Stimulated activated naive CD8-positive, alpha-beta T cell treated with anti-CD3 and anti-CD28 coated beads, Interleukin-15, Interleukin-2, amounts not matched to agents 100 ng/mL and 50 ng/mL, for 24 hours (primary cell): ENCODE data around the gene GFER.

ENCODE experiments used
- H3K27ac Mint-ChIP-seq: one replicate; pipeline ENCODE4 v1.8.0; 2021; ENCODE audit warnings: mild to moderate bottlenecking, mixed read lengths
- H3K27me3 Mint-ChIP-seq: one replicate; pipeline ENCODE4 v1.8.0; 2021; ENCODE audit warnings: mixed read lengths
- H3K36me3 Mint-ChIP-seq: one replicate; pipeline ENCODE4 v1.8.0; 2021; ENCODE audit warnings: low read depth, mixed read lengths
- H3K4me1 Mint-ChIP-seq: one replicate; pipeline ENCODE4 v1.8.0; 2021; ENCODE audit warnings: low read depth, mixed read lengths
- H3K4me3 Mint-ChIP-seq: one replicate; pipeline ENCODE4 v1.8.0; 2021; ENCODE audit warnings: mild to moderate bottlenecking, mixed read lengths
- H3K9me3 Mint-ChIP-seq: one replicate; pipeline ENCODE4 v1.8.0; 2021; ENCODE audit warnings: mixed read lengths

Gene GFER

GRCh38 chr16:2036200-2036966, 52.4 kb downstream of the GFER start:
- Mint-ChIP-seq H3K27me3 (no peaks in the 10 kb centered on the region), H3K27ac (no peak overlapping the region), H3K9me3 (no peaks in the 10 kb centered on the region), H3K4me3 (no peak overlapping the region), H3K4me1 (no peaks in the 10 kb centered on the region), H3K36me3 (no peaks in the 10 kb centered on the region)

- H3K27ac Mint-ChIP-seq, result no peak overlapping the region
- no peak overlapping the region for H3K4me3 Mint-ChIP-seq
- H3K9me3 Mint-ChIP-seq, result no peaks in the 10 kb centered on the region
- H3K36me3 Mint-ChIP-seq, result no peaks in the 10 kb centered on the region
- H3K27me3 Mint-ChIP-seq, result no peaks in the 10 kb centered on the region
- no peaks in the 10 kb centered on the region for H3K4me1 Mint-ChIP-seq
These were observed 53.1 kb downstream of the GFER start for GRCh38 chr16:2037115-2037514.
